GM21515 (cell line): Measurements from ENCODE around the gene NTNG1.
"Not testable (repeated sequence)": the region's sequence is repeated elsewhere in the genome, so short reads cannot be mapped to it uniquely, and the experiment has no call there.

Source experiments
- ATAC-seq: cut with Tn5 transposase; IDR thresholded peaks from one replicate; pipeline ENCODE4 v1.9.1; 2021; ENCODE audit not compliant: unreplicated experiment

NTNG1 gene

DNA sequence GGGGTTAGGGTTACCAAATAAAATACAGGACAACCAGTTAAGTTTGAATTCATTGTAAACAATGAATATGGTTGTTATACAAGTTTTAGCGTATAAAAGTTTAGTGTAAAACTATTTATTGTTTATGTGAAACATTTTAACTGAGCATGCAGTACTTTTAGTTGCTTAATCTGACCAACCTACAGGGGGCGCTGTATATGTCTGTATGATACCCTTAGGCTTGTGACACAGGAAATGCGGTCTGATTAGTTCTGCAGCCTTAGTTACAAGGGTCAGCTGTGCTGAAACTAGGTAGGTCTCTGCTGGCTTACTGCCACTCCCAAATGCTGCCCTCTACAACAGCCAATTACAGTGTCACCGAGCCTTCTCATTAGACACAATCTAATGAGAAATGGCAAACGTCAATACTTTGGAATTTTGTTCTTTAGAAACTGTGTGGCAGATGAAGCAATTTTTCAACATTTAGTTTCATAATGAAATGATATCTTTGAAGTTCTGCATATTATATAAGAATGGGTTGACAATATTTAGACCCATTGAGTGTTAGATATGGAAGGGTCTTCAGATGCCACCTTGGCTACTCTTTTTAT is 56.2 kb downstream of the NTNG1 start:
- peak; percentile 94 for ATAC-seq

DNA sequence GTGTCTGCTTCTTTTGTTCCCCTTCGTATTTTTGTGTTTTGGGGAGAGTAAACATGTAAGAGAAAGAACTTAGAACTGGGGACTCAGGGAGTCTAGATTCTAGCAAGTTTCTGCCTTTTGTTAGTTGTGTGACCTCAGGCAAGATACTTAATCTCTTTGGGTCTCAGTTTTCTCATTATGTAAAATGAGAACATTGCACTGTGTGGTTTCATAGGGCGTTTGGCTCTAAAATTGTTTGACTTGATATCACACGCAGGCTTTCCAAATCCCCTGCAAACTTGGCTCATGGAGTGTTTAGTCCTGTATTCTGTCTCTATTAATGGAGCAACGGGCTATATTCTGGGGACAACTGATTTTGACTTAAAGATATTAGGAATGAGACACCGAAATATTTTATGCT is 57.7 kb downstream of the NTNG1 start:
- no peak for ATAC-seq

DNA sequence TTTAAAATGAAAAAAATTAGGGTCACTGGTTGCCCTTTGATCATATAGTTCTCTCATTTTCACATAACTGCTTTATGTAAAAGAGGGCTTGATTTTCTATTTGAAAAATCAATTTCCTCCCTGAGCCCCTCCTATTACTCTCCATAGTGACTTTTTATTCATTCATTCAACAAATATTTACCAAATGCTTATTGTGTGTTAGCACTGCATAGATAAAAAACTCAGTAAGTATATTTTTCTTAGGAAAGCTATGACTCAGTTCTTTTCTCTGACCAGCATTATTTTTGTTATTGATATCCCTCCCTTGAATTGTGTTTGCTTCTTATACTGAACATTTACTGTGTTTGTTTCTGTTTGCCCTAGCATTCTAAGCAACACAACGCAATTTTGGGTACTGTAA is 59.8 kb downstream of the NTNG1 start:
- no peak for ATAC-seq

DNA sequence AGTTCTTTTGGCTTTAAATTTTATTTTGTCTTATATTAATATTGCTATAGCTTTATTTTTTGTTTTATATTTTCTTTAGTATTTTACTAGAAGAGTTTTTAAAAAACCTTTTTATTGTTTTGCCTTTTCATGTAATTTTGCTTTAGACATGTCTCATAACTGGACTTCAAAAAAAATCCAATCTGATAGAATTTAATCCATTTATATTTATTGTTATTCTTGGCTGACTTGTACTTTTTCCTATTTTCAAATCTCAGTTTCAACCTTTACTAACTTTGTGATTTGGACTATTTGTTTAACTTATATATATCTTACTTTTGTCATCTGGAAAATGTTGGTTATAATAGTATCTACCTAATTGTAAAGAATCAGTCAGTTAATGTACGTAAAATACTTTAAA is 61.2 kb downstream of the NTNG1 start:
- ATAC-seq: no peak

DNA sequence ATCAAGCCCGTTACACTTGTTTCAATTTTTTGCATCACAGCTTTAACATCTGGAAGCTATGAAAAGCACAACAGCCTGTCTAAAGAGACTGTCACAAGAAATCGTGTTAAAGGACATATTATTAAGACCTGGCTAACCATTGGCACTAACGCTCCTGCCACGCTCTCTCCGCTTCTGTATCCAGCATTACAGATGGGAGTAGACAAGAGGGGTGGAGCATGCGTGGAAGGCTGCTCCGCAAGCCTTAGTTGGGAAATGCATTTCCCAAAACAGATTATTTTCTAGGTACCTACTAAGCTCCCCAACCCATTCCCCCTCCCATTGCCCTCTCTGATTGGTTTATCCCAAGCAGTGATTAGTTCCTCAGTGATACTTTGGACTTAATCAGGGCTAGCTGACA is 72.4 kb downstream of the NTNG1 start:
- no peak for ATAC-seq

DNA sequence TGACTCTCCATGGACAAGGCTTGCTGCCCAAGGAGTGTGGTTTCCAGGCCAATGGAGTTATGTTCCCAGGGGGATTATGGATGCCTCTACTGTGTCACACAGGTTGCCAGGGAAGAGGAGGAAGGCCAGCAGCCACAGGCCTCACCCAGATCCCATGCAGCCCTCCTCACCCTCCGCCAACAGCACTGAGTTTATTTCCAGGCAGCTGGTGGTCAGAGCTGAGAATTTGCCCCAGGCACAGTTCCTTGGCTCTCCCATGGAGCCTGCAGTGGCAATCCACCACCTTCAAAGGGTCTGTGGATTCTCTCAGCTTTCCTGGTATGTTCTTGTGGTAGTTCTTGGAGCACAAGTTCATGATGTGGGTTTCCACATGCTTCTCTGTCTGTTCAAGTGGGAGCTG is 79.2 kb downstream of the NTNG1 start:
- no peak for ATAC-seq

DNA sequence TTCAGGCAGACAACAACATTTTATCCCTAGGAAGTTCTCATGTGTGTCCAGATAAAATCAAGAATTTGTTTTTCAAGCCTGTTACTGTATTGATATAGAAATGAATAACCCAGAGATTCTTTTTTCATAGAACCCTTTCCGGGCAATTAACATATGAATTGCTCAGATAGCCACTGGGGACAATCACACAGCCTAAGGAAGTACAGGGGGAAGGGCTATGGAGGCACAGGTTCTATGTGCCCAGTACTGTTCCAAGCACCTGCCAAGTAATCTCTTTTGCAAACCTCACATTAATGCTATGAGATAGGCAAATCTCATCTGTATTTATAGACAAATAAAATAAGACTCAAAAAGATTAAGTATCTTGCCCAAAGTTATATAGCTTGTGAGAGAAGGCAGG is 84.9 kb downstream of the NTNG1 start:
- no peak for ATAC-seq

DNA sequence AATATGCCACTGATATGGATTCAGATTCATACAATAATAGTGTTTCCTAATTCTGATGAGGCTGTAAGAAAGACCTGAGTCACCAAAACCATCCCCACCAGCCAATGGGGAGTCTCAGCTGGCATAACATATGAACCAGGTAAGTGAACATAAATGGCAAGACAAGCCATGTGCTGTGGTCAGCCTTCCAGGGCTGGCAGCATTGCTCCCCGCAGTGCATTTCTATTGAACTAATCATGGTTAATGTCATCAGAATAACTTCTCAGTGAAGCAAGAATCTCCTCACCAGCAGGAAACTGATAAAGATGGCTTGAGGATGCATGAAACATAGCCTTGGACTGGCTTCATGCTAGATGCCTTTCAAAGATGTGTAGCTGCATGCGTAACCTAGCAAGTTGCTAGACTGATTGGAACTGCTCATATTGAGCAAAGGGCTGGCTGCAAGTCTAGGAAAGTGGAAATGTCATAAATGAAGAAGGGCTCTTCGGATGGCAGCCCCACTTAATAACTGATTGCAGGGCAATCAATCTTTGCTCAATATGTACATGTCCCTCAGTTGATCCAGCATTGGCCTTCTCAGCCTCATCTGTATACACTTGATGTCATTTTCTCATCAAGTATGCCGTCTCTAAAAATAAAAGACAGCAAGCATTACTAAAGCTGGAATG is 88.0 kb downstream of the NTNG1 start:
- no peak for ATAC-seq

DNA sequence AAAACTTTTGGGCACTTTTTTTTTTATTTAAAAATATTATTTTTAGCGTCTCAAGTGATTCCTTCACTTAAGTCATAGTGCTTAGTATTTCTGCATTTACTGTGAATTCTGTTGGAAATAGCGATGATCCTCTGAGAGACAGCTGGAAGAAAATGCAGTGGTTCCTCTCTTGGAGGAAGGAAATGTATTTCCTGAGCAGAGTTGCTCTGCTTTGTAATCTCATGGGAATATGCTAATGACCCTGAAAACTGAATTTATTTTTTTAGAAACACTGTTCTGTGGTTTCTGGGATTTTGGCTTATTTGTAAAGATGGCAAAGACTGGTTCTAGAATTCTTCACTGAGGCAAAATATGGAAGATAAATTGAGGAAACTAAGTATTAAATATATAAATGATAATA is 88.9 kb downstream of the NTNG1 start:
- ATAC-seq: no peak

DNA sequence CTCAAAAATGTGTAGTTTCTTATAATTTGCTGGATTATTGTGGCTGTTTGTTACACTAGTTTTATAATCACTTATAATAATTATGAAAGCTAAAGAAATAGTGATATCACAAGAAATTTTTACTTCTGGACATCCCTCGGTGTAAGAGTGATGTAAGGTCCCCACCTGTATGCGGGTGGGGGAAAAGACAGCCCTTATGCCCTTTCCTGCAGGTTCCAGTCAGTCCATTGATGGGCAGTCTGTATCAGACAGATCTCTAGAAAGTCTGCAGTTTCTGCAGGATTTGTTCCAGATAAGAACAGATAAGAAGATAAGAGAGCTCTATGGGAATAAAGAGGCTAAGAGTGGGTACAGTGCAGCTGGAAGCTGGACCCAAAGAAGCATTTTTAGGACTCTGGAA is 89.3 kb downstream of the NTNG1 start:
- no peak for ATAC-seq

DNA sequence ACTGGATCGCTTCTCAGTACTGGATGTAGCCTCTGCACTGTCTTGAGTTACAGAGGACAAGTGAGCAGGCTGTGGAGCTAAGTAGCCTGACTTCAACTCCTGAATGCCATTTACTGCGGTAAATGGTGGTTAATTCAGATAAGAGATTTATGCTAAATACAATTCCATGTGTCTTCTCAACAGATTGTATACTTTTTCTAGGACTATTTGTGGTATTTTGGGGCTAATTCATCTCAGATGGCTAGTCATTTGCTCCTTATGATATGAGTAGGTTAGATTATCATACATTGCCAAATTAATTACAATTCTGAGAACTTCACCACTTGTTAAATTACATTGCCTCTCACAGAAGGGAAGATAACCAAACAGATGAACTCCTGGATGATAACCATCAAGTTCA is 90.5 kb downstream of the NTNG1 start:
- ATAC-seq: no peak

DNA sequence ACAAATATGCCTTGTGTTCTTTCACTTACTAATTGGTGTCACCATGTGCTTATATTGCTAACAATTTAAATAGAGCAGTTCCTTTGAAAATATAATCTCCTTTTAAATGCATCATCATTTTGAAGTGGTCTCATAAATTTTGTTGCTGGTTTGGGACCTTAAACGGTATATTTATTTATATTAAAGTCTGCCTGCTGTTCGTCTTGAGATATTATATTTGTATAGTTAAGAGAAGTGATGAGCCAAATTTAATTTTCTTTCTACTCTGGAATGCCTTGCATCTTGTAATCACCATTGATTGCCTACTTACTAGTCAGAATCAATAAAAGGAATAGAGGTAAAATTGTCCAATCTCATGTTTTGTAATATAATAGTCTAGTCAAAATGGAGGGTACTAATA is 91.6 kb downstream of the NTNG1 start:
- ATAC-seq: no peak

DNA sequence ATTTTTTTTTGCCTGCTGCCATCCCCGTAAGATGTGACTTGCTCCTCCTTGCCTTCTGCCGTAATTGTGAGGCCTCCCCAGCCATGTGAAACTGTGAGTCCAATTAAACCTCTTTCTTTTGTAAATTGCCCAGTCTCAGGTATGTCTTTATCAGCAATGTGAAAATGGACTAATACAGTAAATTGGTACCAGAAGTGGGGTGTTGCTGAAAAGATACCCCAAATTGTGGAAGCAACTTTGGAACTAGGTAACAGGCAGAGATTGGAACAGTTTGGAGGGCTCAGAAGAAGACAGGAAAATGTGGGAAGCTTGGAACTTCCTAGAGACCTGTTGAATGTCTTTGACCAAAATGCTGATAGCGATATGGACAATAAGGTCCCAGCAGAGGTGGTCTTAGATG is 95.9 kb downstream of the NTNG1 start:
- not testable (repeated sequence) for ATAC-seq

DNA sequence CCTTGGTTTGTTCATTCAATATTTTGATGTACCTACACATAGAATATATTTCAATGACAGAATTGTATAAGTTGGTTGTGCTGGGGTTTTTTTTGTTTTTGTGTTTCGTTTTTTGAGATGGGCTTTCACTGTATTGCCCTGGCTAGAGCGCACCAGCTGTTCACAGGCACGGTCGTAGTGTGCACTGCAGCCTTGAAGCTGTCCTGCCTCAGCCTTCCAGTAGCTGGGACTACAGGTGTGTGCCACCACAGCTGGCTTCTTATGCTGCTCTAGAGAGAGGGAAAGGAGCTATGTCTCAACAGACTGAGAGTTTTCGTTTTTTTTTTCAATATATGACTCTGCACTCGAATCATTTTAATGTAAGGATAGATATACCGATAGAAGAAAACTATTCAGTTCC is 102.6 kb downstream of the NTNG1 start:
- ATAC-seq: no peak

DNA sequence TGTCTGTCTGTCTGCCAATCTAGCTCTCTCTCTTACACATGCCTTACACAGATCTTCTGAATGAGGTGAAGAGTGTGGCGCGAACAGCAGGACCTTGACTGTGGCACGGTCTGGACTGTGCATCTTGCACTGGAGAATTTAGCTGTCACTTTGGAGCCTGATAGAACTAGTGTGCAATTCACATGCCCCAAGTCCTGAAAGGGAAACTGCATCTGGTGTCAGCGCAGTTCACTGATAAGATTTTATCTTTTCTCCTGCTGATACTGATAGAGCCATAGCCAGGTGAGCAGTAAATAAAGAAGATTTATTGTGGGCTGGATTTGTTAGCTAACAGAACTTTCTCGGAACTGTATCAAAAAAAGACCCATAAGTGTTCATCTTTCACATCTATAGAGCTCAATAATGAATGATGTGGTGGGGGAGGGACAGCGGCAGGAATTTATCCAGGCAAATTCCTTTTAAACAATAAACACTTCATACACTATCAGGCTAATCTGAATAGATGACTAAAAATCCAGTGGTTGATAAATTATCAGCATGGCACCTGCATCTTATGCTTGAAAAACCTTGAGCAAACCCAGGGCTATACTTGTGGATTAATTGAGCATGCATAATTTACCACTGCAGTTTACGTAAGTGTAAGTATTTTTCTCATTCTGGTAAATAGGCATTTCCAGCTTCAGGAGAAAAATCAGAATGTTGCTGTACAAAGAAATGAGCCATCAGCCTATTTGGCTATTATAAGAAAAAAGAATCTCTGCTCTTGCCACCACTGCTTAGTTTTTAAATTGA is 104.1 kb downstream of the NTNG1 start:
- ATAC-seq: no peak

DNA sequence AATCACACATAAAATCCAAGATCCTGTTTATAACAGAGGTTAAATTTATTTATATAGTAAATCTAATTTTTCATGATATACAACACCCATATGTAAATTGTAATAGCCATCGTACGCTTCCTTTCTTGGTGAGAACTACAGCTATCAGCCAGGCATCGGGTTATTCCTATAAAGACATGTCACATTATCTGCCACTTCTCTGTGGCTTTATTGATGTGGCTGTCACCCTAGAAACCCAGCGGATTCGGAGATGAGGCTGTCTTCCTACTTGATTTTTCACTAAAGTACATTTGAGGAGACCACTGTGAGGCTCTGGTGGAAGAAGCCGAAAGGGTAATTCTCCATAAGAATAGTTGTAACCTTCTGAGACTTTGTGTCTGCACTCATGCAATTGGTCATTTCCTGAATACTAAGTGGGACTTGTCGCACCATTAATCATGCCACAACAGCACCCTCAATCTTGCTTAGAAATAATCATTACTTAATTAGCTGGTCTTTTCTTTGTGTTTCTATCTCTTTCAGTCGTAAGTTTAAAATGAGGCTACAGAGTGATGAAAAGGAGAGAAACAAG is 106.0 kb downstream of the NTNG1 start:
- ATAC-seq: peak; percentile 53

DNA sequence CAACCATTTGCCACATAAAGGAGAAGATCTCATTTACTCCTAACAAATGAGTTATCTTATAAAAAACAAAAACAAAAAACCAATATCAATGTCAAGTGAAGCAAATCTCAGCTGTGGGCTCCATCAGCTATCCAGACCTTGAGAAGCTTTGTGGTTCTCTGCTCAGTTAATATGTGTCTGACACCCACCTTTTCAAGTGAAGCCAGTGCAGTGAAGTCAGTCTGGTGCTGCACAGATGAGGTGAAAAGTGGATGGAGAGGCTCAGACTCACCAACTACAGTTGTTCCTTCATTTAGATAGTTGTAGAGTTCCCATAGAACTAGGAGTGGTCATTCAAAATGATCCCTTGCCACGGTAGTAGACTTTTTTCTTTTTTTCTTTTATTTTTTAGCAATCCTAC is 106.8 kb downstream of the NTNG1 start:
- ATAC-seq: no peak

DNA sequence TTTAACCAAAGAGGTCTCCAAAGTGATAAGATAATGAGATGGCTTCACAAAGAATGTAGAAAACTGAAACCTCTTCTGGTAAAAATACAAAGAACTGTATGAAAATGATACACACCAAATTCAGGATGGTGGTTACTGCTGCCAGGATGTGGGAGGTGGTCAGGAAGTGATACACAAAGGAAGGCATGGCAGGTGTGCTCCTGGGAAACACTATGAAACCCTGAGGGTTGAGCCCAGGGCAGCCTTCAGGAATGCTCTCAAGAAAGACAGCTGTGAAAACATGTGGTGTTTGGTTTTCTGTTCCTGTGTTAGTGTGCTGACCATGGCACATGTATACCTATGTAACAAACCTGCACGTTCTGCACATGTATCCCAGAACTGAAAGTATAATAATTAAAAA is 109.3 kb downstream of the NTNG1 start:
- ATAC-seq: no peak

DNA sequence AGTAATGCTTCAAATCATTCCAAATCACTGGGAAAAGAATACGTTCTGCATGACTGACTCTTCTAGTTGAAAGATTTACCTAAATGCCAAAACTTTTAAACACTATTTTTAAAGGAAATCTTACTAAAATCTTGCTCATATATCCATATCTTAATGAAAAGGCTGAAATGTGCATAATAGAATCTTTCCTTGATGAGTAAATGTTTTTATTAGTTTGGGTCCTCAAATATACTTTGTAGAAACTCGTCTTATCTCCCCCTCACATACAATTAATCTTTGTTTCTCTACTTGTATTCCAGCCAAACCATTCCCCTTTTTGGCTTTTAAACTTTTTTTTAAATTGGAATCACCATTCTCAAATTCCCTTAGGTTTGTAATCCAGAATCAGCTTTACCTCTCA is 110.2 kb downstream of the NTNG1 start:
- ATAC-seq: no peak

DNA sequence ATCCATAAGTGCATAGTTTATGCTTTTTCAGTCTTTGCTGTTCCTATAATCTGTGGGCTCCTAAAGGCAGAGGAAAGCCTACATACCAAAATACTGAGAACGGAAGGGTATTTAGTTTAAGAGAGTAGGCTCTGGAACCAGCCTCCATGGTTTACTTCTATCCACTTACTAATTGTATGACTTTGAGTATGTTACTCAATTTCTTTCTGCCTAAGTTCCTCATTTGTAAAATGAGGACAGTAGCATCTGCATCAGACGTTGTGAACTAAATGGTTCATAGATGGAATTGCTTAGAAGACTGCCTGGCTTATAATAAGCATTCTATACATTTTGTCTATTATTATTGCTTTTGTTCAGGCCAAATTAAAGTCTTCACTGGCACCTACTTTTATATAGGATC is 111.0 kb downstream of the NTNG1 start:
- ATAC-seq: no peak

DNA sequence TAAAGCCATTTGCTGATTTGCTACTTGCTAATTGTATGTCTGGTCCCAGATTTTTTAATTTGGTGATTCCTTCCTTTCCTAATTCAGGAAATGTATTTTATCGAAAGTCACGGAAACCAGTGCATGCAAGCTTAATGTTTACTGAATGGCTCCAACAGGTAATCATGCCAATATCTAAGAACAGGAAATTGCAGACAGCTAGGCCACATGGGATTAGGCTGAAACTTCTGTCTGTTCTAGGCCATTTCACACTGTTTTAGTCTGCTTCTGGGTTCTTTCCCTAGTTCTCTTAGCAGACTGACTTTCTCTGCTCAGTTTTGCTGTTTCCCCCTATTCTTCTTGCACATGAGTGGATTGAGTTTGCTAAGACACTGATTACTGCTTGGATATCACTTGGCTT is 111.4 kb downstream of the NTNG1 start:
- ATAC-seq: no peak

DNA sequence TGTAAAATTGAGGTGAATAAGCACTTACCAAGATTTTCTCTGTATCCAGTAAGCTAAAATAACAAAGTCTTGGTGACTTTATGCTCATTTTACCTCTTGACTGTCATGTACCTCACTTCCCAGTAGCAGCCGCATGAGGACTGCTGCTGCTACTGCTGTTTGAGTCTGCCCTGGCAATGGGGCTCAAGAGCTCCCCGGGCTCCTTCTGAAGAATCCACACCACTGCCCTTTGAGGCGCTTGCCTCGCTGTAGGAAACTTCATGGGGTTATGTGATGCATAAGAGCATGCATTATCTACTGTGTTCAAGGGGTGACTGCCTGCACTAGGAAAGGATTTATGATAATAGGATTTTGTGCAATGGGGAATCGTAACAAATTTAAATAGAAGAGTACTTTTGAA is 113.5 kb downstream of the NTNG1 start:
- ATAC-seq: no peak
